T-helper 17 cell (primary cell): Measurements from ENCODE around the gene NUP98. TPM values are rescaled to one million over a fixed set of nuclear protein-coding genes. Genes with fewer than 3 reads are reported as not detected.
"Not testable (repeated sequence)": the region's sequence is repeated elsewhere in the genome, so short reads cannot be mapped to it uniquely, and the experiment has no call there.

Experiments
- ATAC-seq: fragments of 150-1000 bp; cut with Tn5 transposase; 2 replicates; pipeline ENCODE4 v1.10.0; 2021; ENCODE audit warnings: mild to moderate bottlenecking, moderate library complexity
- DNase-seq, 3 donors: peaks; one replicate each; pipeline versions ENCODE4 v3.0.0 to v3.0.0-alpha.2; 2020 to 2021
- H3K9me3 ChIP-seq: one replicate; pipeline ENCODE4 v1.7.0; 2013; ENCODE audit warnings: low read length, mild to moderate bottlenecking; ENCODE audit not compliant: control insufficient read depth, poor library complexity, severe bottlenecking
- H3K27ac Mint-ChIP-seq: one replicate; pipeline ENCODE4 v1.8.0; 2022; ENCODE audit warnings: mild to moderate bottlenecking, moderate library complexity, mixed read lengths
- H3K27me3 Mint-ChIP-seq: one replicate; pipeline ENCODE4 v1.8.0; 2022; ENCODE audit warnings: mixed read lengths
- H3K36me3 Mint-ChIP-seq: one replicate; pipeline ENCODE4 v1.8.0; 2022; ENCODE audit warnings: low read depth, mixed read lengths
- H3K4me1 Mint-ChIP-seq: one replicate; pipeline ENCODE4 v1.8.0; 2022; ENCODE audit warnings: mild to moderate bottlenecking, mixed read lengths
- H3K4me3 Mint-ChIP-seq: one replicate; pipeline ENCODE4 v1.8.0; 2022; ENCODE audit warnings: mild to moderate bottlenecking, moderate library complexity, mixed read lengths
- total RNA-seq, 4 donors: library from RNA in 2 of 4; stranded (reverse) in 2 of 4; gene quantifications; one replicate each; pipeline ENCODE4 v1.2.3 and lab custom pipeline; 2022 to 2026

NUP98 gene
- total RNA-seq, 2 donors from 2014 or later, result 120 to 128 TPM

DNA sequence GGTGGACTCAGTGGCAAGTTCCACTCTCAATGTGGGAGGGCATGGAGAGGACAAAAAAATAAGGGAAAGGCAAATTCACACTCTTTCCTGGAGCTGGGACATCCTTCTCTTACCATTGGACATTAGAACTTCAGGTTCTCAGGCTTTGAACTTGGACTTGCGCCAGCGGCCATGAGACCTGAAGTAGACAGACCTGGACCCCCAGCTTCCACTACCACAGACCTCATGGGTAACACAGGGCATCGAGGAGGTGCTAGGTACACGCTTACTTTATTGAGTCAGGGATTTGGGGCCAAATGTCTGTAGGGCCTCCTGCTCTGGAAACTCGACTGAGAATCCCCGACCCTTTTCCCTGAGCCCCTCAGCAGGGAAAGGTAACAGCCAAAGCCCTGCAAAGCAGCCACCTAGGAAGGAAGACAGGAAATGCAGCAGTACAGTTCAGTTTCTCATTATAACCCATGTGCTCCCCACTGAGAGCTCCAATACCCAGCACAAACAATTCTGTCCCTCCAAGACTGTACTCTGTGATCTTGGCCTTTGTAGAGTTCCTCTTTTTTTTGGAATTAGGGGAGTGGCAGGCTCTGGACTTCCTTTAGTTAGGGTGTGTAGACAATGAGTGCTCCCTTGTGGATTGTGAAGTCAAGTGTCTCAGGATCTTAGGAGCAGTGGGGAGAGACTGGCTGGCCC, 131.9 kb downstream of the NUP98 start:
- ATAC-seq, result no peak
- Mint-ChIP-seq H3K4me3 (no peak overlapping the region), H3K27me3 (no peaks in the 10 kb centered on the region), H3K4me1 (peaks cover 2% of the 10 kb centered on the region), H3K27ac (no peak overlapping the region), H3K36me3 (peaks cover 10% of the 10 kb centered on the region)
- H3K9me3 ChIP-seq, result no peaks in the 10 kb centered on the region
- no peak for DNase-seq

DNA sequence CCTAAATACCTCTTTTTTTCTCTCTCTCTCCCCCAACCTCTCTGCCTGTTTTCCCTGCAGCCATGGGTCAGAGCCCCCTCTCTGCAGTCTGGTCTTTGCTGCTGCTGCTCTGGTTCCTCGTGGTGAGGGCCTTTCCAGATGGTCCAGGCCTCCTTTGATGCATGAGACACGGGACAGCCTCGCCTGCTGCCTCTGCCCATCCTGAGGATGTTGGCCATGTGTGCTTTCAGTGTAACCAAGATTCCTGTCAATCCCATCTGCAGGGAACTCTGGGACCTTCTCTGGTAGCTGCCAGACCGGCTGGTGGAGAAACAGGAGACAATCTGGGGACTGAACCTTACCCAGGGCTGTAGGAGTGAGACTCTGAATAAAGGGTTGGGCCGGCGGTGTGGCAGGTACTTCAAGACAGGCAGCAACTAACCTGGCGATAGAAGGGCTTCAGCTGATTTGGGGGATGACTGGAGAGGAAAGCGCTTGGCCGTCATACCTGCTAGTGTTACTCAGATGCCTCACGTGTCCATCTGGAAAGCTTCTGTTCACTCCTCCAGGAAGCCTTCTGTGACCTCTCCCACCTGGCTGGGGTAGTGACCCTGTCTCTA, 133.2 kb downstream of the NUP98 start:
- peaks cover 7% of the 10 kb centered on the region for H3K36me3 Mint-ChIP-seq
- no peak overlapping the region for H3K4me3 Mint-ChIP-seq
- no peaks in the 10 kb centered on the region for H3K27me3 Mint-ChIP-seq
- peaks cover 2% of the 10 kb centered on the region for H3K4me1 Mint-ChIP-seq
- no peaks in the 10 kb centered on the region for H3K9me3 ChIP-seq
- no peak overlapping the region for H3K27ac Mint-ChIP-seq
- no peak for DNase-seq
- ATAC-seq, result no peak

DNA sequence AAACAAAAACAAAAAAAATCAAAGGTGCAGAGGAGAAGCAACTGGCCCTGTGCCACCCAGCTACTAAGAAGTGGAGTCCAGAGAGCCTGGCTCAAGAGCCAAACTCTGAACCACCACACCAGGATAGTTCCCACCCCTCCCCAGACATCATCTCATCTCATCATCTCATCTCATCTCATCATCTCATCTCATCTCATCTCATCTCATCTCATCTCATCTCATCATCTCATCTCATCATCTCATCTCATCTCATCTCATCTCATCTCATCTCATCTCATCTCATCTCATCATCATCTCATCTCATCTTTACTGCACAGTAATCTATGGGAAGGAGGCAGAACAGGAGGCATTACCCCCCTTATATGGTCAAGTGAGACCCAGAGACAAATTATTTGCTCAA, 134.5 kb downstream of the NUP98 start:
- no peaks in the 10 kb centered on the region for H3K9me3 ChIP-seq
- Mint-ChIP-seq H3K4me1 (peaks cover 2% of the 10 kb centered on the region), H3K4me3 (no peak overlapping the region), H3K27me3 (peaks cover 4% of the 10 kb centered on the region), H3K27ac (no peak overlapping the region), H3K36me3 (peaks cover 7% of the 10 kb centered on the region)
- DNase-seq (no peak), ATAC-seq (no peak)

DNA sequence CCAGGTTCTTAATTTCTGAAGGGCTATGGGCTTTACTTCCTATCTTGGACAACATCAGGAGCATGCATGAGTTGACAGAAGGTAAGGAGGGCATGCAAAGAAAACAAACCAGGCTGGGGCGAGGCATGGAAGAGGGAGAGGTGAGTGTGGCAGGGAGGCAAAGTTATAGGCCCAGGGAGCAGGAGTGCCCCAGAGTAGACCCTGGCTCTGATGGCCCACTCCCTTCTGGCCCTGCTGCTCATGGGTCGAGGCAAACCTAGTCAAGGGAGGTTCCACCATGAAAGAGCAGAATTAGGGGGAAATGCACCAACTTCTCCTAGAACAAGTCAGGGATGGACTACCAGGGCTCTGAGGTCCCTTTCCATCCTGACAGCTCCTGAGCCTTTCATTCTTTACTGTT, 136.4 kb downstream of the NUP98 start:
- Mint-ChIP-seq H3K4me1 (peaks cover 2% of the 10 kb centered on the region), H3K4me3 (no peak overlapping the region), H3K36me3 (peaks cover 7% of the 10 kb centered on the region), H3K27ac (no peak overlapping the region), H3K27me3 (peaks cover 12% of the 10 kb centered on the region)
- no peak for ATAC-seq
- DNase-seq, result no peak
- no peaks in the 10 kb centered on the region for H3K9me3 ChIP-seq

DNA sequence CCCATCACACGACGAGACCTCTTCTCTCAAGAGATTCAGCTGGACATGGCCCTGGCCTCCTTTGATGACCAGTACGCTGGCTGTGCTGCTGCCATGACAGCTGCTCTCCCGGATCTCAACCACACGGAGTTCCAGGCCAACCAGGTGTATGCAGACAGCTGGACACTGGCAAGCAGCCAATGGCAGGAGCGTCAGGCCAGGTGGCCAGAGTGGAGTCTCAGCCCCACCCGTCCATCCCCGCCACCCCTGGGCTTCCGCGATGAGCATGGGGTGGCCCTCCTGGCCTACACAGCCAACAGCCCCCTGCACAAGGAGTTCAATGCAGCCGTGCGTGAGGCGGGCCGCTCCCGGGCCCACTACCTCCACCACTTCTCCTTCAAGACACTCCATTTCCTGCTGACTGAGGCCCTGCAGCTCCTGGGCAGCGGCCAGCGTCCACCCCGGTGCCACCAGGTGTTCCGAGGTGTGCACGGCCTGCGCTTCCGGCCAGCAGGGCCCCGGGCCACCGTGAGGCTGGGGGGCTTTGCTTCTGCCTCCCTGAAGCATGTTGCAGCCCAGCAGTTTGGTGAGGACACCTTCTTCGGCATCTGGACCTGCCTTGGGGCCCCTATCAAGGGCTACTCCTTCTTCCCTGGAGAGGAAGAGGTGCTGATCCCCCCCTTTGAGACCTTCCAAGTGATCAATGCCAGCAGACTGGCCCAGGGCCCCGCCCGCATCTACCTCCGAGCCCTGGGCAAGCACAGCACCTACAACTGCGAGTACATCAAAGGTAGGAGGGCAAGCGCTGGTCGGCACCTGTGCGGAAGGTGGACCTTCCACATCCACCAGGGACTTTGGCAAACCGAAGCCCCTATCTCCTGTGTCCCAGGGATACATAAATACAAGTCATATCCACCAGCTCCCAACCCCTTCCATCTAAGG, 137.5 kb downstream of the NUP98 start:
- H3K27me3 Mint-ChIP-seq, result peaks cover 12% of the 10 kb centered on the region
- H3K36me3 Mint-ChIP-seq, result peaks cover 3% of the 10 kb centered on the region
- H3K4me3 Mint-ChIP-seq, result no peak overlapping the region
- DNase-seq, result no peak
- ATAC-seq, result no peak
- no peaks in the 10 kb centered on the region for H3K9me3 ChIP-seq
- H3K4me1 Mint-ChIP-seq, result peaks cover 2% of the 10 kb centered on the region
- no peak overlapping the region for H3K27ac Mint-ChIP-seq

DNA sequence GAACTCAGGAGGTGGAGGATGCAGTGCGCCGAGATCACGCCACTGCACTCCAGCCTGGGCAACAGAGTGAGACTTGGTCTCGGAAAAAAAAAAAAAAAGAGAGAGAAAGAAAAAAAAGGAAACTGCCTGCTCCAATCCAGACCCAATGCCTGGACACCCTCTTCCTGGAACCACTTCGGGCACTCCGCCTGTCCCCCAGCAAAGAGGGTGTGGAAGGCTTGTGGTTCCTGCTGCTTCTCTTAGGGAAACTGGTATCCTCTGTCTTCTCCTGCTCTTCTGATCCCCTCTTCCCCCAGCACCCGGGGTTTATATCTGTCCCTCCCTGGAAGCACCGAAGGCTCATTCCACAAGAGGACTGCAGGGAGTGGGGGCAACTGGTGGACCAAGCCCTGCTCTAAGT, 139.1 kb downstream of the NUP98 start:
- Mint-ChIP-seq H3K4me3 (no peak overlapping the region), H3K4me1 (peaks cover 2% of the 10 kb centered on the region), H3K27me3 (peaks cover 12% of the 10 kb centered on the region), H3K27ac (no peak overlapping the region), H3K36me3 (no peaks in the 10 kb centered on the region)
- no peak for ATAC-seq
- DNase-seq, result no peak
- H3K9me3 ChIP-seq, result no peaks in the 10 kb centered on the region

DNA sequence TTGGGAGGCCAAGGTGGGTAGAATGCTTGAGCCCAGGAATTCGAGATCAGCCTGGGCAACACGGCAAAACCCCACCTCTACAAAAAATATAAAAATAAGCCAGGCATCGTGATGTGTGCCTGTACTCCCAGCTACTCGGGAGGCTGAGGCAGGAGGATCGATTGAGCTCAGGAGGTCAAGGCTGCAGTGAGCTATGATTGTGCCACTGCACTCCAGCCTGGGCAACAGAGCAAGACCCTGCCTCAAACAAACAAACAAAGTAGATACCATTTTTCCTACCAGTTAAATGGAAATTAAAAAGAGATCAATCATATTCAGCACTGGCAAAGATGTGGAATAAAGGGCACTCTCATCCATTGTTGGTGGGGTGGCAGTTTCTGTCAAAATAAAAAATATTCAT, 140.0 kb downstream of the NUP98 start:
- ATAC-seq, H3K4me3 Mint-ChIP-seq, H3K27ac Mint-ChIP-seq, H3K36me3 Mint-ChIP-seq, H3K4me1 Mint-ChIP-seq, DNase-seq, H3K9me3 ChIP-seq: not testable (repeated sequence)
- H3K27me3 Mint-ChIP-seq, result peaks cover 12% of the 10 kb centered on the region

DNA sequence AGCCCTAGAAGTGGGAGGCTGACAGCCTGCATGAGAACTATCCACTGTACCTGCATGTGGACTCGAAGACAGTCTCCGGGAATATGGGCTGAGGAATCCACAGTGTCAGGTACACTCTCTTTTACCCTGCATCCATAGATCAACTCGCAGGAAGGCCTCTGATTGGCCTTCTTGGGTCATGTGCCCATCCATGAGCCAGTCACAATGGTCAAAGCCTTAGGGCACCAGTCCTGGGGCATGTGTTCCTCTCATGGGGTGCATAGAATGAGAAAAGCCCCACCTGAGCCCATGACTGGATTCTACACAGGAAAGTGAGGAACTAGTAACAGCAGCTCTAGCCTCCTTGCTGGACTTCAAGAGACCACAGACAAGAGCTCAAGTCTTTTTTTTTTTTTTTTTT, 141.8 kb downstream of the NUP98 start:
- DNase-seq, result no peak
- Mint-ChIP-seq H3K4me1 (no peaks in the 10 kb centered on the region), H3K36me3 (no peaks in the 10 kb centered on the region), H3K4me3 (no peak overlapping the region), H3K27ac (no peak overlapping the region), H3K27me3 (peaks cover 22% of the 10 kb centered on the region)
- ATAC-seq, result peak; percentile 21
- H3K9me3 ChIP-seq, result no peaks in the 10 kb centered on the region

DNA sequence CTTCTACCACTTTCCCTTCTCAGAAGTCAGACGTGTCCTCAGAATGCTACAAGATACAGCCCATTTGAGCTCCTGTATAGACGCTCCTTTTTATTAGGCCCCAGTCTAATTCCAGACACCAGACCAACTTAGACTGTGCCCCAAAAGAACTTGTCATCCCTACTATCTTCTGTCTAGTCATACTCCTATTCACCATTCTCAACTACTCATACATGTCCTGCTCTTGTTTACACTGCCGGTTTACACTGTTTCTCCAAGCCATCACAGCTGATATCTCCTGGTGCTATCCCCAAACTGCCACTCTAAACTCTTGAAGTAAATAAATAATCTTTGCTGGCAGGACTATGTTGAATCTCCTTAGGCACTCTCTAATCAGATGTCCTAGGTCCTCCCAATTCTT, 144.8 kb downstream of the NUP98 start:
- peaks cover 48% of the 10 kb centered on the region for H3K27me3 Mint-ChIP-seq
- not testable (repeated sequence) for H3K4me1 Mint-ChIP-seq, H3K4me3 Mint-ChIP-seq, H3K27ac Mint-ChIP-seq, H3K9me3 ChIP-seq, H3K36me3 Mint-ChIP-seq, DNase-seq, ATAC-seq

DNA sequence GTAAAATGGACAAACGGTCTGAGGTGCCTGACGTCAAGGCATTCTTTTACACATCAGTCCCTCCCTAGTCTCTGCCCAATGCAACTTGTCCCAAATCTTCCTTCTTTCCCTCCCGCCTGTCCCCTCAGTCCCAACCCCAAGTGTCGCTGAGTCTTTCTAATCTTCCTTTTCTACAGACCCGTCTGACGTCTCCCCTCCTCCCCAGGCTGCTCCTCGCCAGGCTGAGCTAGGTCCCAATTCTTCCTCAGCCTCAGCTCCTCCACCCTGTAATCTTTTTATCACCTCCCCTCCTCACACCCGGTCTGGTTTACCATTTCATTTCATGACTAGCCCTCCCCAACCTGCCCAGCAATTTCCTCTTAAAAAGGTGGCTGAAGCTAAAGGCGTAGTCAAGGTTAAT, 148.0 kb downstream of the NUP98 start:
- not testable (repeated sequence) for H3K27ac Mint-ChIP-seq, H3K4me3 Mint-ChIP-seq, DNase-seq, ATAC-seq, H3K9me3 ChIP-seq
- H3K27me3 Mint-ChIP-seq, result peaks cover 66% of the 10 kb centered on the region
- H3K36me3 Mint-ChIP-seq, result peaks cover 11% of the 10 kb centered on the region
- H3K4me1 Mint-ChIP-seq, result peaks cover 10% of the 10 kb centered on the region

DNA sequence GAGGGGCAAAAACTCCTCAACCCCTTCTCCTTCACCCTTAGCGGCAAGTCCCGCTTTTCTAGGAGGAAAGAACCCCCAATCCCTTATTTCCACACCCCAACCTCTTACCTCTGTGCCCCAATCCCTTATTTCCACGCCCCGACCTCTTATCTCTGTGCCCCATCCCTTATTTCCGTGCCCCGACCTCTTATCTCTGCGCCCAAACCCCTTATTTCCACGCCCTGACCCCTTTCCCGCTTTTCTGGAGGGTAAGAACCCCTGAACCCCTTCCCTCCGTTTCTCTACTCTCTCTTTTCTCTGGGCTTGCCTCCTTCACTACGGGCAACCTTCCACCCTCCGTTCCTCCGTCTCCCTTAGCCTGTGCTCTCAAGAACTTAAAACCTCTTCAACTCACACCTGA, 148.5 kb downstream of the NUP98 start:
- not testable (repeated sequence) for DNase-seq, H3K27ac Mint-ChIP-seq, H3K4me3 Mint-ChIP-seq, H3K9me3 ChIP-seq, ATAC-seq
- H3K27me3 Mint-ChIP-seq, result peaks cover 70% of the 10 kb centered on the region
- H3K4me1 Mint-ChIP-seq, result peaks cover 12% of the 10 kb centered on the region
- peaks cover 11% of the 10 kb centered on the region for H3K36me3 Mint-ChIP-seq

DNA sequence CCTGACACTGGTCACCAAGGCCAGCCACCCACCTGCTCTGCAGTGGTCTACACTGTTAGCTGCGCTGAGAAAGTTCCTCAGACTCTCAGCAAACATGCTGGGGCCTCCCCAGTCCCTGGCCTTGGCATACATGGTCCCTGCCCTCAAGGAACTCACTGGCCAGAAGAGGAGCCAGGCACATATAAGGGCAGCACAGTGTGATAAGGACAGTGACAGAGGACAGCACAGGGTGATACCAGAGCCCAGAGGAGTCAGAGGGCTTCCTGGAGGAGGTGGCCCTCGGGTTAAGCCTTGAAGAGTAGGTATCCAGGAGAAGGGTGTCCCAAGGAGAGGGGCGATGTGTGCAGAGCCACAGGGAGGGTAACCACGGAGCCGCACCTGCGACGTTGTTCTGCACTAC, 151.8 kb downstream of the NUP98 start:
- Mint-ChIP-seq H3K4me3 (no peak overlapping the region), H3K36me3 (peaks cover 14% of the 10 kb centered on the region), H3K4me1 (peaks cover 20% of the 10 kb centered on the region), H3K27me3 (peaks cover 72% of the 10 kb centered on the region), H3K27ac (peak overlapping the region; percentile 9)
- ATAC-seq, result no peak
- no peak for DNase-seq
- no peaks in the 10 kb centered on the region for H3K9me3 ChIP-seq

DNA sequence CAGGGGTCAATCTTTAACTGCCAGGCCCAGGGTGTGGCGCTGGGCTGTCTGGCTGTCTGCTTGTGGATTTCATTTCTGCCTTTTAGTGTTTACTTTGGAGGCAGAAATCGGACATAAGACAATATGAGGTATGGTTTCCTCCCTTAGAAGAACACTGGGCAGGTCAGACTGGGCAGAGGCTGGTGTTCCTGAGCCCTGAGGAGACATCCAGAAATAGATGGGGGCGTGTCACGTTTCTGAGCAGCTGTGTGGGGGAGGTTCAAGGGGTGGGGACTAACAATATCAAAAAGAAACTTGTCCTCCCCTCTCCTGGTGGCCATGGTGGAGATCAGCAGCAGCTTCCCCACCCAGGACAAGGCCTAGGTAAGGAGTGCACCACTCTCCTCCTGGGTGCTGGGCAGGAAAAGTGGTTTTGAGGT, 152.5 kb downstream of the NUP98 start, which contains the start of gene ART1:
TSS of gene ART1 (plus strand) at position 312 of the 419 bp plus-strand sequence. CDS start 14,086 bp downstream, outside the sequence.
- H3K4me3 Mint-ChIP-seq, result no peak within 1 kb of the TSS
- H3K4me1 Mint-ChIP-seq, result peaks cover 20% of the 10 kb centered on the region
- DNase-seq (no peak), ATAC-seq (no peak)
- peaks cover 14% of the 10 kb centered on the region for H3K36me3 Mint-ChIP-seq
- peaks cover 69% of the 10 kb centered on the region for H3K27me3 Mint-ChIP-seq
- peak within 1 kb of the TSS; percentile 9 for H3K27ac Mint-ChIP-seq
- H3K9me3 ChIP-seq, result no peaks in the 10 kb centered on the region
